Pancreas (tissue), 10 donors: Measurements from ENCODE around the gene CCL19. TPM values are rescaled to one million over a fixed set of nuclear protein-coding genes. Genes with fewer than 3 reads are reported as not detected.

Source experiments
- ATAC-seq, 4 donors: fragments of 200-7000 bp; cut with Tn5 transposase; one replicate each; pipeline versions ENCODE4 v1.8.0 to v1.9.1; 2020; ENCODE audit warnings: mild to moderate bottlenecking in 4 of 4, moderate library complexity in 4 of 4
- DNase-seq, 6 donors: peaks; one replicate each; pipeline ENCODE4 v3.0.0-alpha.2; 2020
- FAIRE-seq: peaks from 2 replicates; lab custom pipeline; 2012; peaks lifted over from hg19 to GRCh38; lab: Jason Lieb, UNC
- H3K27ac ChIP-seq, 4 donors: fragments of 200-600 bp; sonication (generic); 1 replicate in 3 of 4; 2 replicates in 1 of 4; pipeline versions ENCODE4 v1.5.0 to v1.8.0; 2020
- H3K27me3 ChIP-seq, 4 donors: fragments of 200-600 bp; one replicate each; pipeline ENCODE4 v1.8.0; 2021
- H3K36me3 ChIP-seq, 3 donors: fragments of 200-600 bp; sonication (generic) in 1 of 3; one replicate each; pipeline versions ENCODE4 v1.5.0 to v1.8.0; 2020 to 2021
- H3K4me1 ChIP-seq, 3 donors: fragments of 200-600 bp; one replicate each; pipeline ENCODE4 v1.8.0; 2021
- H3K4me3 ChIP-seq, 4 donors: fragments of 200-600 bp; sonication (generic) in 2 of 4; one replicate each; pipeline versions ENCODE4 v1.5.0 to v1.8.0; 2020 to 2021
- H3K9me3 ChIP-seq, 4 donors: fragments of 200-600 bp; one replicate each; pipeline ENCODE4 v1.8.0; 2021
- CTCF ChIP-seq, 4 donors: fragments of 200-600 bp; sonication (generic) in 3 of 4; IDR thresholded peaks; one replicate each; pipeline versions ENCODE4 v1.5.0 to v1.8.0; 2021; ENCODE audit warnings: antibody characterized with exemption in 4 of 4
- WGBS, 2 donors: extraction: QIAGEN DNeasy Blood & Tissue Kit; methylation state at CpG; one replicate each; pipeline ENCODE4 v1.1.7; 2013; 5-methylcytosine and 5-hydroxymethylcytosine counted together
- intact Hi-C, 3 donors: fragments of 100-400 bp; cut with DNase I; formaldehyde crosslinking; loops; one replicate each; pipeline versions ENCODE4 v1.11.1 to v1.14.2; 2022
- polyA plus RNA-seq, 2 donors: library from polyadenylated mRNA; stranded (reverse); fragments of 200-250 nt; gene quantifications; one replicate each; pipeline ENCODE4 v1.2.3, GENCODE V29; 2013
- total RNA-seq, 6 donors: library from RNA; stranded (reverse); fragmentation: NEBNext Ultra II Directional in 4 of 6; extraction: Animal tissue kit (Norgen Biotek cat#: 25700) in 4 of 6; gene quantifications; one replicate each; pipeline versions ENCODE4 v1.2.1 to v1.2.4, GENCODE V29; 2021 to 2023
- donor health status: healthy with polysubstance abuse.
- donor health status: DM: no; HTN: no; CAD: no; lungs with moderate emphysema.
- donor health status: DM: no; HTN: no; CAD: no.
- donor health status: control.
- donor health status: control.
- donor health status: Bipolar disorder and iron deficiency.
- donor health status: DM: yes; HTN: yes; CAD: no.
- donor health status: DM: no; HTN: no; CAD: no.
- donor health status: DM: no; HTN: no; CAD: no.
- donor health status: DM: yes; HTN: yes; CAD: no.

The CCL19 gene
- total and polyA plus RNA-seq, 8 donors: 0.35 to 2.8 (median 1.5) TPM; not detected in 2

- Histone ChIP-seq H3K4me1 (peaks cover 5 to 7% (median 5%) of the 10 kb centered on the region in 3 donors), H3K4me3 (no peak overlapping the region), H3K9me3 (no peaks in the 10 kb centered on the region), H3K27ac (no peak overlapping the region), H3K36me3 (no peaks in the 10 kb centered on the region), H3K27me3 (no peaks in the 10 kb centered on the region)
- ATAC-seq: peak in 2 of 4 donors; percentile 4 to 44
- intact Hi-C loops: no loop called here
- DNase-seq: peak in 2 of 6 donors; percentile 58 to 74
- FAIRE-seq: no peak
- 68 to 73% methylated on average over 8 of the region's 8 CpGs for WGBS, 2 donors
- no peak for TF ChIP-seq CTCF (IDR thresholded peaks at IDR 0.05)
These were observed 31.4 kb downstream of the CCL19 start for GRCh38 chr9:34659592-34660253.

GRCh38 chr9:34658461-34658860 lies 32.6 kb downstream of the CCL19 start:
- no peak for DNase-seq
- Histone ChIP-seq H3K27ac (no peak overlapping the region), H3K36me3 (no peaks in the 10 kb centered on the region), H3K4me3 (no peak overlapping the region), H3K4me1 (peaks cover 5 to 15% (median 9%) of the 10 kb centered on the region in 3 donors), H3K9me3 (no peaks in the 10 kb centered on the region), H3K27me3 (no peaks in the 10 kb centered on the region)
- TF ChIP-seq CTCF (IDR thresholded peaks at IDR 0.05): no peak
- FAIRE-seq: no peak
- ATAC-seq: no peak
- WGBS, 2 donors: 87 to 91% methylated on average over 14 of the region's 14 CpGs
- intact Hi-C loops: no loop called here

GRCh38 chr9:34656992-34657391 lies 34.1 kb downstream of the CCL19 start:
- Histone ChIP-seq H3K27me3 (no peaks in the 10 kb centered on the region), H3K9me3 (no peaks in the 10 kb centered on the region), H3K4me3 (no peak overlapping the region), H3K27ac (no peak overlapping the region), H3K4me1 (peaks cover 9 to 28% (median 15%) of the 10 kb centered on the region in 3 donors), H3K36me3 (no peaks in the 10 kb centered on the region)
- TF ChIP-seq CTCF (IDR thresholded peaks at IDR 0.05): no peak
- no peak for DNase-seq
- FAIRE-seq: no peak
- ATAC-seq: no peak
- WGBS, 2 donors: 92 to 96% methylated on average over 5 of the region's 5 CpGs
- intact Hi-C loops: no loop called here

- no peaks in the 10 kb centered on the region for H3K27me3 ChIP-seq
- H3K4me1 ChIP-seq: peaks cover 9 to 31% (median 21%) of the 10 kb centered on the region in 3 donors
- no peaks in the 10 kb centered on the region for H3K36me3 ChIP-seq
- FAIRE-seq: no peak
- no peak for DNase-seq
- WGBS, 2 donors: 80% methylated on average over 5 of the region's 5 CpGs
- no peak for TF ChIP-seq CTCF (IDR thresholded peaks at IDR 0.05)
- H3K4me3 ChIP-seq: no peak overlapping the region
- no peak for ATAC-seq
- intact Hi-C loops: no loop called here
- no peaks in the 10 kb centered on the region for H3K9me3 ChIP-seq
- H3K27ac ChIP-seq: no peak overlapping the region
These were observed 35.7 kb downstream of the CCL19 start for GRCh38 chr9:34655394-34655793.
